Mucosa of descending colon (tissue), 3 donors: ENCODE data around the gene RPA4. TPM values are rescaled to one million over a fixed set of nuclear protein-coding genes. Genes with fewer than 3 reads are reported as not detected.
"Not testable (repeated sequence)": the region's sequence is repeated elsewhere in the genome, so short reads cannot be mapped to it uniquely, and the experiment has no call there.

Experiments used
- ATAC-seq: fragments of 200-7000 bp; cut with Tn5 transposase; one replicate; pipeline ENCODE4 v1.9.1; 2020; ENCODE audit warnings: mild to moderate bottlenecking, moderate library complexity
- DNase-seq, 3 donors: peaks; one replicate each; pipeline ENCODE4 v3.0.0-alpha.2; 2020
- H3K36me3 ChIP-seq: fragments of 200-600 bp; one replicate; pipeline ENCODE4 v1.8.0; 2021; ENCODE audit warnings: low read depth, mild to moderate bottlenecking
- H3K4me1 ChIP-seq: fragments of 200-600 bp; one replicate; pipeline ENCODE4 v1.8.0; 2021; ENCODE audit warnings: low read depth, mild to moderate bottlenecking
- H3K4me3 ChIP-seq: fragments of 200-600 bp; one replicate; pipeline ENCODE4 v1.8.0; 2021; ENCODE audit warnings: mild to moderate bottlenecking
- H3K9me3 ChIP-seq: fragments of 200-600 bp; one replicate; pipeline ENCODE4 v1.8.0; 2021; ENCODE audit warnings: mild to moderate bottlenecking
- CTCF ChIP-seq: fragments of 200-600 bp; IDR thresholded peaks from one replicate; pipeline ENCODE4 v1.8.0; 2022; ENCODE audit warnings: antibody characterized with exemption, mild to moderate bottlenecking
- intact Hi-C, 2 donors: fragments of 100-400 bp; cut with DNase I in 1 of 2; cut with micrococcal nuclease in 1 of 2; formaldehyde crosslinking; loops; one replicate each; pipeline versions ENCODE4 v1.11.0 to v1.11.1; 2022; cut with DNase I, micrococcal nuclease
- total RNA-seq, 3 donors: library from RNA; stranded (reverse); fragmentation: NEBNext Ultra II Directional in 2 of 3; extraction: Animal tissue kit (Norgen Biotek cat#: 25700) in 2 of 3; gene quantifications; one replicate each; pipeline versions ENCODE4 v1.2.1 to v1.2.4, GENCODE V29; 2021 to 2023
- donor health status: DM: no; HTN: no; CAD: no; lungs with moderate emphysema.
- donor health status: DM: no; HTN: no; CAD: no.
- donor health status: DM: no; HTN: yes; CAD: no.

Gene RPA4
- total RNA-seq, 3 donors from 2014 or later, result 1.3 to 2.3 (median 1.5) TPM

- no peak for TF ChIP-seq CTCF
- H3K9me3 ChIP-seq, result no peaks in the 10 kb centered on the region
- no peak overlapping the region for H3K4me3 ChIP-seq
- DNase-seq (no peak), ATAC-seq (no peak)
- intact Hi-C loops, result no loop called here
- H3K4me1 ChIP-seq, result peaks cover under 1% of the 10 kb centered on the region
- H3K36me3 ChIP-seq, result no peaks in the 10 kb centered on the region
Measured at GRCh38 chrX:96841325-96841724, 42.4 kb upstream of the RPA4 start.

- H3K4me3 ChIP-seq, H3K4me1 ChIP-seq, H3K36me3 ChIP-seq, H3K9me3 ChIP-seq, DNase-seq, ATAC-seq, intact Hi-C loops: not testable (repeated sequence)
Measured at GRCh38 chrX:96841866-96842265, 41.8 kb upstream of the RPA4 start.

- intact Hi-C loops, result no loop called here
- ATAC-seq (no peak), DNase-seq (no peak)
- no peaks in the 10 kb centered on the region for H3K36me3 ChIP-seq
- TF ChIP-seq CTCF, result no peak
- H3K4me1 ChIP-seq, result peaks cover 3% of the 10 kb centered on the region
- no peak overlapping the region for H3K4me3 ChIP-seq
- no peaks in the 10 kb centered on the region for H3K9me3 ChIP-seq
Measured at GRCh38 chrX:96843566-96843965, 40.1 kb upstream of the RPA4 start.

GRCh38 chrX:96846841-96847240, 36.9 kb upstream of the RPA4 start:
- H3K9me3 ChIP-seq, result no peaks in the 10 kb centered on the region
- no peaks in the 10 kb centered on the region for H3K36me3 ChIP-seq
- peaks cover 3% of the 10 kb centered on the region for H3K4me1 ChIP-seq
- intact Hi-C loops, result no loop called here
- TF ChIP-seq CTCF, result no peak
- H3K4me3 ChIP-seq, result no peak overlapping the region
- DNase-seq, result no peak
- ATAC-seq, result no peak

- ATAC-seq, DNase-seq, H3K36me3 ChIP-seq, intact Hi-C loops, H3K4me1 ChIP-seq, H3K4me3 ChIP-seq, H3K9me3 ChIP-seq: not testable (repeated sequence)
Measured at GRCh38 chrX:96859422-96859821, 24.3 kb upstream of the RPA4 start.

GRCh38 chrX:96861218-96861617, 22.5 kb upstream of the RPA4 start:
- intact Hi-C loops, result no loop called here
- ATAC-seq (no peak), DNase-seq (no peak)
- no peaks in the 10 kb centered on the region for H3K36me3 ChIP-seq
- no peaks in the 10 kb centered on the region for H3K9me3 ChIP-seq
- no peaks in the 10 kb centered on the region for H3K4me1 ChIP-seq
- TF ChIP-seq CTCF, result no peak
- no peak overlapping the region for H3K4me3 ChIP-seq

GRCh38 chrX:96861661-96862060, 22.0 kb upstream of the RPA4 start:
- ATAC-seq (no peak), DNase-seq (no peak)
- Histone ChIP-seq H3K4me1 (no peaks in the 10 kb centered on the region), H3K9me3 (no peaks in the 10 kb centered on the region), H3K4me3 (no peak overlapping the region), H3K36me3 (no peaks in the 10 kb centered on the region)
- TF ChIP-seq CTCF, result no peak
- intact Hi-C loops, result no loop called here
